Measurements from ENCODE around the gene L3HYPDH. TPM values are rescaled to one million over a fixed set of nuclear protein-coding genes. Genes with fewer than 3 reads are reported as not detected.

Gene L3HYPDH
- 9.1 TPM for total RNA-seq
- long read RNA-seq, transcript L3HYPDH-201 (5 exons, 1,527 nt) = major isoform, 10 of 12 reads
- long read RNA-seq, partial matches to known transcripts = 0 of 12 reads
- long read RNA-seq, other reads (novel, unspliced or antisense) = 2 of 12 reads

DNA sequence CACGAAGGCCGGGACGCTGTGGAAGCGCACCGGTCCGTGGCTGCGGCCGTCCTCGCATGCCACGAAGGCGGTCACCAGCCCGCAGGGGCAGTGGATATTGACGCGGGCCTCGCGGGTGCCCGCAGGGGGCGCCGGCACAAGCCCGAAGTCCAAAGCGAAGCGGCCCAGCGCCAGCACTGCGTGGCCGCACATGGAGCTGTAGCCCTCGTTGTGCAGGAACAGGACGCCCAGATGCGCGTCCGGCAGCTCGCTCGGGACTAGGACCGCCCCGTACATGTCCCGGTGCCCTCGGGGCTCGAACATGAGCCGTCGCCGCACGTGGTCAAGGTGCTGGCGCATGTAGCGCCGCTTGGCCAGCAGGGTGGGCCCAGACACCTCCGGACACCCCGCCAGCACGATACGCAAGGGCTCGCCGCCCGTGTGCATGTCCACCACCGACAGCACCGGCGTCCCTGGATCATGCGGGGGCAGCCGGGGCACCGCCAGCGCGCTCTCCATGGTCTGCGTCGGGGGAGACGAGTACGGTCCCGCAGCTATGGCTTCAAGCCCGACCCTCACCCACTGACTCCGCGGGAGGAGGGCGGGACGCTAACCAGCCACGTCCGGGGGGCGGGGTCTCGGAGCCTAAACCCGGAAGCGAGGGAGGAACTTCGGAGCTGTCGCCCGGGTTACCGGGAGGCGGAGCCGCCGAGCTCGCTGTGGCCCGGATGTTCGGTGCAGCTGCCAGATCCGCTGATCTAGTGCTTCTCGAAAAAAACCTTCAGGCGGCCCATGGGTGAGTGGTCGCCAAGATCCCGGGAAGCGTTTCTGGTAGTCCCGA, at the start of gene L3HYPDH, which contains the start of gene JKAMP:
TSS of gene L3HYPDH (minus strand) at position 590 of the 820 bp plus-strand sequence. CDS start at position 498, 92 bp downstream.
TSS of gene JKAMP (plus strand) at position 699 of the 820 bp plus-strand sequence. CDS start at position 772, 73 bp downstream.
- peak; percentile 99 for DNase-seq
- ATAC-seq (ENCODE audit: poor library complexity) = peak; percentile 97
- intact Hi-C loops (cut with DNase I) = no loop called here

DNA sequence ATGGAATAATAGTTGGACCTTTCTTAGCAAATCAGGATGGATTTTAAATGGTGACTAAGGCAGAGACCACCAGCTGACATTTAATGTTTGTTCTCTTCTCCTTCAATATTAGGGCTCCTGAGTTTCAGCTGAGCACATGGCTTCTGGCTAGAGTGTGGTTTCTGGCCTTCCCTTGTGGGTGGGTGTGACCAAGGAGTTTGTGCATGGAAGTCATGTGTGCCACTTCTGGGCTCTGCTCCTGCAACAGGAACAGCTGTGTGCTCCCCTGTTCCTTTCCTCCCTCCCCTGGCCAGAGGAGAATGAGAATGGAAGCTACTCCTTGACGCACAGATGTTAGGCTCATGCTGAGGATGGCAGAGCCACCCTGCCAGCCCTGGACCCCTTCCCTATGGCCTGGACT, 48.2 kb upstream of the L3HYPDH start:
- ATAC-seq (ENCODE audit: poor library complexity) (no peak), DNase-seq (no peak)
- intact Hi-C loops (cut with DNase I) = no loop called here

DNA sequence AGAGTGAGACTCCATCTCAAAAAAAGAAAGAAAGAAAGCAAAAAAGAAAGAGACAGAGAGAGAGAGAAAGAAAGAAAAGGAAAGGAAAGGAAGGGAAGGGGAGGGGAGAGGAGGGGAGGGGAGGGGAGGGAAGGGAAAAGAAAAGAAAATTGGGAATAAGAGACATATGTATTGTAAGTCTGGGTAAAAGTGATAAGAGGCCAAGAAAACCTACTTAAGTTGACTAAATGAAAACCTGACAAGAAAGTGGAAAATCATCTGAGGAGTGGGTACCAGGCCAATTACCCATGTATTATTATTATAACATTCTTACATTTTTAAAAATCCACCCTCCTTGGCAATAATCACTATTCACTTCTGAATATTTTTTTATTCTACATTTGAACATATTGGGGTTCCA, 46.1 kb upstream of the L3HYPDH start:
- DNase-seq (no peak), ATAC-seq (ENCODE audit: poor library complexity) (no peak)
- intact Hi-C loops (cut with DNase I) = no loop called here

DNA sequence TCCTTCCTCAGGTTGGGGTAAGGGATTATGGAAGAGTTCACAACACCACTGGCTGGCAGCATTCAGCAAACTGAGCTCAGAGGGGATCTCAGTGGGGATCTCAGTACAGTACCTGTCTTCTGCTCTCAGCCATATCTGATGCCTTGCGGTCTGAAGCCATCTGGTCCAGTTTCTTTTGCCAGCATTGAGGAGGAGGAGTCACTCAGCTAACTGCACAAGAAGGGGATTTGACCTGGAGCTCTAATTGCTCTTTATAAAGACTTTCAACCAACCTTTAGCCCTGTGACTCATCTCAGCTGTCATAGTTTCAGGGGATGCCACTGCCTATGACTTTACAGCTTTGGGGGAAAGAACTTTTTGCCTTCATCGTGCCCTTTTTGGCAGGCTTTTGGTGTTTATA, 45.0 kb upstream of the L3HYPDH start:
- no peak for ATAC-seq (ENCODE audit: poor library complexity)
- no peak for DNase-seq
- intact Hi-C loops (cut with DNase I) = no loop called here

DNA sequence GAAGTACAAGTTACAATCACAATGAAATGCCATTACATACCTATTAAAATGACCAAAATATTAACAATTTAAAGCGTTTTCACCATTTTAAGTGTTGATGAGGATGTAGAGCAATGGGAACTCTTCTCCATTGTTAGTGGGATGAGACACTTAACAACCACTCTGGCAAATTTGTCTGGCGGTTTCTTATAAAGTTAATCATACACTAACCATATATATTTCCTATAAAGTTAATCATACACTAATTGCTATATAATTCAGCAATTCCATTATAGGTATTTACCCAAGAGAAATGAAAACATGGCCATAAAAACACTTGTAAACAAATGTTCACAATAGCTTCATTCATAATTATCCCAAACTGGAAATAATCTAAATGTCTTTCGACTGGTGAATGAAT, 36.0 kb upstream of the L3HYPDH start:
- ATAC-seq (ENCODE audit: poor library complexity) (no peak), DNase-seq (no peak)
- intact Hi-C loops (cut with DNase I) = no loop called here

DNA sequence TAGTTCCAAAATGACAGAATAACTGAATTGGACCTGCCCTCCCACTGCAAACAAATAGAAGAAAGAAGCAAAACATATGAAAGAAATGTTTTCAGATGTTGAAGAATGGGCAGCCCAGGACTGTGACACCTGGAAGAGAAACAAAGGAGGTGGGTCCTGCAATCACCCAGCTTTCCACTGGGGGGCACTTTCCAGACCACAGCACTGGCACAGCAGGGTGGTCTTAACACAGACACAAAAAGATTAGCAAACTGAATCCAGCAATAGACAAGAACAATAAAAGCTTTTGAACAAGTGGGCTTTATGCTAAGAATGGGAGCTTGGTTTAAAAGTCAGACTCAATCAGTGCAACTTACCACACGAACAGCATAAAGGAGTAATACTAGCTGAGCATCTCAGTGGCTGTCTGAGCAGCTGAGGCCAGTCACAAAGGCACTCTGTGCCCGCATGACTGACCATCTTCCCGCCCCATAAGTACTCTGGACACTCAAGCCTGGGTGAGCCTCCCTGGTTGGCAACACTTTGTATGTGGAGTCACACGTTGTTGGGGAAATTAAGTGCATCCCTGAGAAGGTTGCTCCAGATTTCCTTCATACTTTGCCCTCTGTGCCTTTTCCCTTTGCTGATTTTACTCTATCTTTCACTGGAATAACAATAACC, 27.8 kb upstream of the L3HYPDH start:
- intact Hi-C loops (cut with DNase I) = no loop called here
- no peak for DNase-seq
- no peak for ATAC-seq (ENCODE audit: poor library complexity)

DNA sequence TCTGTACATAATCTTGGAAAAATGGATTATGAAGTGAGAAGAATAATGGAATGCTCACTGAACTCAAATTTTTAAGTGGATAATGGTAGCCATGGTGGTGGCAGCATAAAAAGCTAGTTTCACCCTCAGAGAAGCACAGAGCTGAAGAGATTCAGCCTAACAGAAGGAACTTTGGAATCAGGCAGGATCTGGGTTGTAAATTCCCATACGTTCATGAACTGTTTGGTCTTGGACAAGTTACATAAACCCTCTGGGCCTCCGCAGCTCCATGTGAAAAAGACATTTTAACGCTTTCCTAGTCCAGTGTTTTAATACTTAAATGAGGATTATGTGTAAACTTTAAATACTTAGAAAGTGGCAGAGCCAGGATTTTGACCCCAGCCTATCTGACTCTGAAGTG, 26.8 kb upstream of the L3HYPDH start:
- DNase-seq (no peak), ATAC-seq (ENCODE audit: poor library complexity) (no peak)
- intact Hi-C loops (cut with DNase I) = no loop called here

DNA sequence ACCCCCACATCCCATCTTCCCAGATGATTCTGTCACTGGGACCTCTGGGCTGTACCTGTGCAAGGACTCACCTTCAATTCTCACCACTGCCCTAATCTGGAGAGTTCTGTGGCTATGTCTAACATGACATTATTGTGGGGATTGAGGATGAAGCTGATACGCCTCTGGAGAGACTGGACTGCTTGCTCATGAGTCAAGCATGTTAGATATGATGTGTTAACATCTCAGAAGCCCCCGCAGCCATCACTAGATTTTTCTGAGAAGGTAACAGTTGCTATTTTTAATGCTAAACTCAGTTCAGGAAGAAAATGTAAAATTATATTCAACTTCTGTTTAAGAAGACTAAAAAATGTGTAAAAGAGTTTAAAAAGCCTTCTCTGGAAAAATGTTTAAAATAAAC, 25.8 kb upstream of the L3HYPDH start:
- no peak for ATAC-seq (ENCODE audit: poor library complexity)
- intact Hi-C loops (cut with DNase I) = no loop called here
- DNase-seq = no peak

DNA sequence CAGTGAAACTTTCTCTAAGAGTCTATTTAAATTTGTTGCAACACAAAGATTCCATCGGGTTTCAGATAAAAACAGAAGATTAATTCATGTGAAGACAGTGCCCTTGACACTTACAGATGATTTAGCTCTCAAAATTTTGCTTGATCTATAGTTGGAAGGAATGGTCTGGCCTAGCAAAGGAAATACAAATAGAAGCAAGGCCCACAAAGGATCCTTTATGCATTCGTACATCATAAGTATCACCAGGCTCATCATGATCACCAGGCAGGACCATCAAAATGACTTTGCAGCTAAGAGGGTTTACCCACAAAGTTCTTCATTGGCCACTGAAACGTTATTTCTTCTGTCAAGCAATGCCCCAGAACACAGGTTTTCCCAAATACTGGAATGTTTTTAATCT, 24.9 kb upstream of the L3HYPDH start:
- ATAC-seq (ENCODE audit: poor library complexity) = no peak
- intact Hi-C loops (cut with DNase I) = no loop called here
- DNase-seq = no peak

DNA sequence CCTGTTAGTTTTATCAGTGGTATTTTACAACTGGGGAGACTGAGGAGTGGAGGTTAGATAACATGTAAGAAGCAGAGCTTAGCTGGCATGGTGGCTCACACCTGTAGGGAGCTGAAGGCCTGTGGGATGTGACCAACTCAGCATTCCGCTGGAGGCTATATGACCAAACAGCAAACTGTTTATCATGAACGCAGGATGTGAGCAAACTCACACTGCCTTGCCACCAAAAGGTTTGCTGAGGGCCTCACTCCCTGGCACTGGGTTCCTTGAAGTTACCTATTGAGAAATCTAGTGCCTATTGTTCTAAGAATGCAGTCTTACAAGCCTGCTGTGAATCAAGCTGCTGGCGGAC, 23.5 kb upstream of the L3HYPDH start:
- DNase-seq = no peak
- intact Hi-C loops (cut with DNase I) = no loop called here
- no peak for ATAC-seq (ENCODE audit: poor library complexity)

DNA sequence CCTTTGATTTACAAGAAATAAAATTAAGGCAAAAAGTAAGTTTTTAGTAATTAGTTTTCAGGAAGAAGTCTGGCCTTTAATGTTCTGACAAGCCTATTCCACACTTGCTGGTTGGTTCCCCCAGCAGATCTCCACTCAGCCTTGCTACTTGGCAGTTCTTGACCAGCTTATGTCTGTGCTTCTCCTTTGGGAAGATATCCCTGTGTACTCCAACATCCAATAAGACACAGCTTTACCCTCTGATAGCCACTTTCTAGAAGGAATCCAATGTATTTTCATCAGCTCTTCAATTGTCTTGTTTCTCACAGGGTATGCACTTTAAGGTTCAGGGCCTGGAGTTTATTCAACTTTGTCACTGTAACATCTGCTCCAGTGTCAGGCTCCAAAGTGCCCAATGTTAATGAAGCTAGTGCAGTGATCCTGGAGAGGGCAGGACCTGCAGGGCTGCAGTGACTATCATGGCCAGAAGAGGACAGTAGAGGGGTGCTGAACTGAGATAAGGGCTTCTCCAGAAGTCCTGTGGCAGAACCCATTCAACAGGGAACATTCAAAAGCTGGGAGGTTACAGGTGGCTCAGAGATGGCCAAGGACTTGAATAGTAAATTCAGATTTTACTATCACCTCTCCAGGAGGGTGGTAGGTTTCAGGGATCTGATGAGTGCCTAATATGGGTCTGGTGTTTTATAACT, 23.0 kb upstream of the L3HYPDH start:
- intact Hi-C loops (cut with DNase I) = no loop called here
- peak; percentile 62 for ATAC-seq (ENCODE audit: poor library complexity)

DNA sequence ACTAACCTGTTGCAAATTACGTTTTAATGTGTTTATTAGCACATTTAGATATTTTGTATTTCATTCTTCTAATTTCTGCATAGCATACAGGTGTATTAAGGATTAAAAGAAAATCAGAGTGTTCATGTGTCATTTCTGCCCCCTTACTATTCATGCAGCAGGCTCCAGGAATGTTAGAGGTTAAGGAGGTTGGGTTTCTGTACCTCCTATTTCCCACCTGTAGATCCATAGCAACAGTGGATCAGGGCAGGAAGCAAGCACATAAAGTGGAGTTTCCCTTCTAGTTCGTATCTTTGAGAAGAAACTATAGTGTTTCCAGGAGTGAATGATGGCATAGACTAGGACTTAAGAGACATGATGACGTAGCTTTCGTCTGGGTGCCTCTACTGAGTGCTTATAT, 19.0 kb upstream of the L3HYPDH start:
- no peak for DNase-seq

More for the DNA sequence above, 23.0 kb upstream of the L3HYPDH start:
- no peak for DNase-seq

DNA sequence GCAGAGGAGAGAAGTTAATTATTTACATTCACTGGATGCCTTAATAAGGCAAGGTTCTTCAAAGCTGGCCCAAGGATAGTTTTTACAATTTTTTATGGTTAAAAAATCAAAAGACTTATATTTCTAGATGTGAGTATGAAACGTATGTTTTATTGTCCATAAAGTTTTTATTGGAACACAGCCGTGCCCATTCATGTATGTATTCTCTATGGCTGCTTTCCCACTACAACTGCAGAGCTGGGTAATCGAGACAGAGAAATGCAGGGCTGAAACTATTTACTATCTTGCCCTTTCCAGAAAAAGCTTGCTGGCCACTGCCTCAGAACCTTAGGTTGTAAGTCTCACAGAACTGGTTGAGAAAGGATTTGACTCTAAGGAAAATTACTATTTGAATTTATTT, 16.5 kb upstream of the L3HYPDH start:
- intact Hi-C loops (cut with DNase I) = no loop called here
- ATAC-seq (ENCODE audit: poor library complexity) = no peak
- DNase-seq = no peak

More for the DNA sequence above, 19.0 kb upstream of the L3HYPDH start:
- intact Hi-C loops (cut with DNase I) = no loop called here
- no peak for ATAC-seq (ENCODE audit: poor library complexity)

DNA sequence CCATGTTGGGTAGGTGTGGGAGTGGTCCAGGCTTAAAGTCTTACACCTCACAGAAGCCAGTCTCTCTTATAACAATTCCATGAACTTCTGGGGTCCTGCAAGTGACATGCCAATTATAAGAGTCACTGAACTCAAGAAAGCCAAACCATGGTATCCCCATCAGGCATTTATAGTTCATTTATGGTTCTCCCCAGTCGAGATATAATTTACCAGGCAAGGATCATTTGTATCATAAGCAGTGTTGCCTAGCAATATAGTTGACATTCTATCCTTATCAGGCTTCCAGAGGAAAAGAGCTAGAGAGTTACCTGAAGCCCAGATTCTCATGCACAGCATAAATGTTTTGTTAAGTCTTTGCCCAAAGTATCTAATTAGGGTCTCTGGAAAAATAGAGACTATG, 8.2 kb upstream of the L3HYPDH start:
- intact Hi-C loops (cut with DNase I) = no loop called here
- no peak for DNase-seq
- peak; percentile 58 for ATAC-seq (ENCODE audit: poor library complexity)

DNA sequence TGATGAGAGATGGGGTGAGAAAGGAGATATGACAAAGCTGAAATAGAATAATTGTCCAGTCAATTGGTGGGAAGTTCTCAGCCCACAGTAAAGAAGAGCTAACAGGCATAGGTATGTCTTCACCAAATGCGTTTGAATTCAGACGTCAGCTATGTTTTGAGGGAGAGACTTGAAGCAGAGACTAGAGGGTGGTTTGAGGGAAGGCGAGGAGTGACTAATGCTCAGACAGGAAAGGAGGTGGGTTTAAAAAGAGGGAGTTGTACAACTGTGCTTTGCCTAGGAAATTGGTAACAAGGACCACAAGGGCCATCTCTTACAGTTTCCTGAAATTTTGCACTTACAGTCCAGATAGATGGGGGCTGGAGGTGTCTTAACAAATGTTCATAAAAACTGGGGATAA, 6.5 kb upstream of the L3HYPDH start:
- intact Hi-C loops (cut with DNase I) = no loop called here
- DNase-seq = no peak
- no peak for ATAC-seq (ENCODE audit: poor library complexity)

DNA sequence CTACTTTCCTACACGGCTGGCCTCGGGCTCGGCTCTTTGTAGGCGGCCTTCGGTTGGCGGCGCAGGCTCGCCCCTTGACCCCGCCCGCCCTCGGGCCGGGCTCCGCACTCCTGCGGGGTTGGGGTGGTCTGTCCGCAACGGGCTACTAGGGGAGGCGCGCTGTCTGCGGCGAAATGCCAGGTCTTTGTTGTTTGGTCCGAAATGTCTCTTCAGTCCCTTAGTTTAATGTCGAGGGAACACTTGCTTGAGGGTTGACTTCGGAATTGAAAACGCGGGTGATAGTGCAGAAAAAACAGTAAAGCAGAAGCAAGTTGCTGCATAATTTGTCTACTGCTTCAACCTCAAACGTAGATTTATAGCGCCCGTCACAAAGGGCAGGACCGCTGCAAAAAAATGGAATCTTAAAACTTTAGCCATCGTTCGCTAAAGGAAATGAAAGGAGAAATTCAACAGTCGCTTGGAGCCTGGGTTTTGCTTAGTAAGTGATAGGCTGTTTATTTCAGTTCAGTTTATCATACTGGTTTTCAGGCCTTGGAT, 499 bp upstream of the L3HYPDH start:
- intact Hi-C loops (cut with DNase I) = no loop called here
- no peak for DNase-seq
- ATAC-seq (ENCODE audit: poor library complexity) = peak; percentile 65

DNA sequence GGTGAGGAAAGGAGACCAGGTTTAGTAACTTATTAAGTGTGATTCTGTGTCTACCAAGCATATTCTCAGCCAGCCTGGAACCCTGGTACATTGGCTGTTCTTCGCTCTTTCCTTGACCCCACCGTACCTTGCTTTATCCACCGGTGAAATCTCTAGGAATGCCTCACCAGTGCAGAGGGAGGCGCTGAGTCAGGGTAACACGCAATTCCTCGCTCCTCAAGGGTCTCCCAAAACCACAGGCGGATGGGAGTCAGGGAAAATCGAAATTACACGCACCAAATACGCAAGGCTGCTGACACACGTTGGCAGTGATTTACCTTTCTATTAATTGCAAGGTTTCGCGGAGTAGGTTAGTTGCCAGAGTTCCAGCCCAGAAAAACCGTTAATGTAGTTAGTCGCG, 845 bp downstream of the L3HYPDH start:
- intact Hi-C loops (cut with DNase I) = no loop called here
- DNase-seq (no peak), ATAC-seq (ENCODE audit: poor library complexity) (peak; percentile 4)

DNA sequence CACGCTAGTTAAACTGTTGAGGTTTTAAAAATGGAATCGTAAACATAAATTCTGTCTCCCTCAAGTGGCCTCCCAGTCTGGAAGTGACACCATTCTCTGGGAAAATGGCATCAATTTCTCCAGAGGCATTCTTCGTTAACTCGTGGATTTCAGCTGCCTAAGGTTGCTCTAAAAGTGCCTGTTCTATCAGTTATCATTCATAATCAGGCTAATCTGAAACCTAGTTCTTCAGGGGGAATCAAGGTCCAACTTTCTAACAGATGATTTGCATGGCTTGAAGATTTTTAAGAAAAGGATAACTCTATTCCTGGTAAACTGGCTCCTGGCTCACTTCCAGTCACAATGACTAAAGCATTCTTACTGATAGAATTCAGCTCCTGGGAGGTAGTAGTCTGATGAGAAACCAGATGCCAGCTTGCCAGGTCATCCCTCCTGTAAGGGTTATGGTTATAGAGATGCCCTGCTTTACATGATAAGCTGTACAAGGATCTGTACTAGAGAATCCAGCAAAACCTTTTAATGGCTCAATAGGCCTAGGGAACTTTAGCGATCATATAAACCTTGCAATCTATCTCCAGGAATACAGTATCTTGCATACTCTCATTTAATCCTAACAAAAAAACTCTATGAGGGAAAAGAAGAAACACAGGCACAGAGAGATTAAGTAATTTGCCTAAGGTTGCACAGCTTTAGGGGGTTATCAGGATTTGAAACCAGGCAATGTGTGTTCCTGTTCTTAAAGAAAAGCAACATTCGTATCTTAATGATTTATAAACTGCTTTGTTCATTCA, 1.5 kb downstream of the L3HYPDH start:
- no peak for ATAC-seq (ENCODE audit: poor library complexity)
- intact Hi-C loops (cut with DNase I) = no loop called here
- no peak for DNase-seq

All from Right ventricle myocardium superior (tissue), 1 donor.